Caco-2 (cell line): ENCODE data around the gene ANKRD28. TPM values are rescaled to one million over a fixed set of nuclear protein-coding genes. Genes with fewer than 3 reads are reported as not detected.

Source experiments
- BruUV-seq: library from RNA; stranded (reverse); fragments of 400-500 nt; replicated peaks from 2 replicates; lab custom pipeline; 2021; lab: Mats Ljungman, UMichigan
- CTCF ChIA-PET: fragments of 300-600 bp; sonication (Branson Sonifier 250); formaldehyde crosslinking; loops from one replicate; lab custom pipeline; 2022; ENCODE audit warnings: antibody characterized with exemption; lab: Charles Lee
- POLR2A ChIA-PET: fragments of 300-600 bp; sonication (Branson Sonifier 250); formaldehyde crosslinking; loops from one replicate; lab custom pipeline; 2022; ENCODE audit warnings: antibody characterized with exemption; lab: Charles Lee
- DNase-seq, 2 experiments: peaks; one replicate each; pipeline versions ENCODE4 v3.0.0 to v3.0.0-alpha.2; 2020 to 2022
- H3K27me3 ChIP-seq: replicated peaks from 2 replicates; pipeline ENCODE4 v1.6.0; 2011; ENCODE audit warnings: low read length; ENCODE audit not compliant: control insufficient read depth, insufficient read depth
- H3K36me3 ChIP-seq: 2 replicates; pipeline ENCODE4 v1.5.1; 2011; ENCODE audit warnings: low read length; ENCODE audit not compliant: control insufficient read depth, insufficient read depth
- H3K4me1 ChIP-seq: fragments of 250-450 bp; sonication (Bioruptor Pico); 2 replicates; pipeline ENCODE4 v1.5.1; 2020; ENCODE audit warnings: mild to moderate bottlenecking
- H3K4me3 ChIP-seq: 2 replicates; pipeline ENCODE4 v1.5.1; 2011; ENCODE audit warnings: low read depth, mild to moderate bottlenecking, control low read depth, low read length
- H3K9me3 ChIP-seq: fragments of 250-450 bp; sonication (Bioruptor Pico); 2 replicates; pipeline ENCODE4 v1.5.1; 2020; ENCODE audit warnings: mild to moderate bottlenecking, moderate library complexity
- H3K27ac Mint-ChIP-seq: one replicate; pipeline ENCODE4 v1.8.0; 2022; ENCODE audit warnings: mixed read lengths; ENCODE audit not compliant: unreplicated experiment
- H3K27me3 Mint-ChIP-seq: one replicate; pipeline ENCODE4 v1.8.0; 2022; ENCODE audit warnings: mixed read lengths; ENCODE audit not compliant: insufficient read depth, unreplicated experiment
- H3K36me3 Mint-ChIP-seq: one replicate; pipeline ENCODE4 v1.8.0; 2022; ENCODE audit warnings: mild to moderate bottlenecking, mixed read lengths; ENCODE audit not compliant: insufficient read depth, unreplicated experiment
- H3K4me1 Mint-ChIP-seq: one replicate; pipeline ENCODE4 v1.8.0; 2022; ENCODE audit warnings: low read depth, mixed read lengths; ENCODE audit not compliant: unreplicated experiment
- H3K4me3 Mint-ChIP-seq: one replicate; pipeline ENCODE4 v1.8.0; 2022; ENCODE audit warnings: mild to moderate bottlenecking, moderate library complexity, mixed read lengths; ENCODE audit not compliant: unreplicated experiment
- H3K9me3 Mint-ChIP-seq: one replicate; pipeline ENCODE4 v1.8.0; 2022; ENCODE audit warnings: mixed read lengths; ENCODE audit not compliant: unreplicated experiment
- CTCF ChIP-seq, 2 experiments: fragments of 200-600 bp in 1 of 2; IDR thresholded peaks; 1 replicate in 1 of 2; 2 replicates in 1 of 2; pipeline versions ENCODE4 v1.5.1 to v1.8.0; 2011 to 2022; ENCODE audit warnings: antibody characterized with exemption in 1 of 2, control low read depth in 1 of 2, inconsistent platforms in 1 of 2, low read depth in 1 of 2, low read length in 1 of 2, mild to moderate bottlenecking in 1 of 2, moderate library complexity in 1 of 2; ENCODE audit not compliant: insufficient read depth in 1 of 2, severe bottlenecking in 1 of 2, unreplicated experiment in 1 of 2
- intact Hi-C: fragments of 100-400 bp; cut with micrococcal nuclease; formaldehyde crosslinking; loops from one replicate; pipeline ENCODE4 v1.10.0; 2022; ENCODE audit not compliant: unreplicated experiment
- total RNA-seq: library from RNA; stranded (reverse); gene quantifications from 2 replicates; pipeline ENCODE4 v1.2.3, GENCODE V29; 2022

Gene ANKRD28
- total RNA-seq, 1 experiment from 2014 or later, result 37.2 TPM

GRCh38 chr3:15758295-15758694, 39.5 kb downstream of the ANKRD28 start:
- POLR2A ChIA-PET, result no interaction called here
- peaks cover 4% of the 10 kb centered on the region for H3K4me1 Mint-ChIP-seq

GRCh38 chr3:15757824-15758223, 40.0 kb downstream of the ANKRD28 start:
- H3K36me3 Mint-ChIP-seq, result no peaks in the 10 kb centered on the region
- DNase-seq, result no peak
- no peak overlapping the region for H3K4me3 Mint-ChIP-seq
- no peak overlapping the region for H3K27ac Mint-ChIP-seq
- Histone ChIP-seq H3K4me3 (no peak overlapping the region), H3K36me3 (no peaks in the 10 kb centered on the region), H3K9me3 (no peaks in the 10 kb centered on the region), H3K27me3 (no peaks in the 10 kb centered on the region), H3K4me1 (no peaks in the 10 kb centered on the region)
- TF ChIP-seq CTCF (IDR thresholded peaks at IDR 0.05; ENCODE audit: insufficient read depth in 1 of 2, low read depth in 1 of 2, low read length in 1 of 2, severe bottlenecking in 1 of 2, unreplicated experiment in 1 of 2), result no peak
- H3K4me1 Mint-ChIP-seq, result peaks cover 8% of the 10 kb centered on the region
- no TSS peak for BruUV-seq
- POLR2A ChIA-PET, result no interaction called here
- H3K9me3 Mint-ChIP-seq, result no peaks in the 10 kb centered on the region
- CTCF ChIA-PET, result no interaction called here
- no peaks in the 10 kb centered on the region for H3K27me3 Mint-ChIP-seq
- intact Hi-C loops, result no loop called here

More at GRCh38 chr3:15758295-15758694, 39.5 kb downstream of the ANKRD28 start:
- H3K9me3 Mint-ChIP-seq, result no peaks in the 10 kb centered on the region
- TF ChIP-seq CTCF (IDR thresholded peaks at IDR 0.05; ENCODE audit: insufficient read depth in 1 of 2, low read depth in 1 of 2, low read length in 1 of 2, severe bottlenecking in 1 of 2, unreplicated experiment in 1 of 2), result no peak
- no peak overlapping the region for H3K27ac Mint-ChIP-seq
- Histone ChIP-seq H3K4me1 (no peaks in the 10 kb centered on the region), H3K36me3 (no peaks in the 10 kb centered on the region), H3K4me3 (no peak overlapping the region), H3K9me3 (no peaks in the 10 kb centered on the region), H3K27me3 (no peaks in the 10 kb centered on the region)
- CTCF ChIA-PET, result no interaction called here
- no peak for DNase-seq
- intact Hi-C loops, result no loop called here
- no peak overlapping the region for H3K4me3 Mint-ChIP-seq
- BruUV-seq, result no TSS peak
- no peaks in the 10 kb centered on the region for H3K36me3 Mint-ChIP-seq
- H3K27me3 Mint-ChIP-seq, result no peaks in the 10 kb centered on the region

DNA sequence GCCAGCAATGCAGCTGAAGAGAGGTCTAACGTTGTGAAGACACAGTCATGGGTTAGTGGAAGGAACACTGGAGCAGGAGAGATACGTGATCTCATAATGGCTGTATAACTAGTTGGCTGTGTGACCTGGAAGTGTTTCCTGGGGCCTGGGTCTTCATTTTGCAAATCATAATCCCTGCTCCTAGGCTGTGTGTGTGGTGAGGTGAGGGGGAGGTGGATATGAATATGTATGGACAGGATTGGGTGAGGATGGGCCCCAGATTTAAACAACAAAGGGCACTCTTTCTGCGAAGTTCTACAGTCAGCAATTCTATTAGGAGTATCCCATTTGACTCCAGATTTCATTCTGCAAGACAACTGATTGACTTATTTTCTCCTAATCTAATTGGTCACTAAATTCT, 41.3 kb downstream of the ANKRD28 start:
- H3K4me3 Mint-ChIP-seq, result no peak overlapping the region

More for the DNA sequence above, 41.3 kb downstream of the ANKRD28 start:
- ChIA-PET POLR2A (no interaction called here), CTCF (no interaction called here)
- H3K36me3 ChIP-seq, result no peaks in the 10 kb centered on the region
- TF ChIP-seq CTCF (IDR thresholded peaks at IDR 0.05; ENCODE audit: insufficient read depth in 1 of 2, low read depth in 1 of 2, low read length in 1 of 2, severe bottlenecking in 1 of 2, unreplicated experiment in 1 of 2), result no peak
- H3K27ac Mint-ChIP-seq, result no peak overlapping the region
- H3K27me3 ChIP-seq, result no peaks in the 10 kb centered on the region
- H3K4me1 Mint-ChIP-seq, result peaks cover 11% of the 10 kb centered on the region
- H3K36me3 Mint-ChIP-seq, result no peaks in the 10 kb centered on the region
- no peaks in the 10 kb centered on the region for H3K9me3 Mint-ChIP-seq
- no peak for DNase-seq
- no peaks in the 10 kb centered on the region for H3K9me3 ChIP-seq
- BruUV-seq, result no TSS peak
- intact Hi-C loops, result no loop called here
- no peak overlapping the region for H3K4me3 ChIP-seq
- no peaks in the 10 kb centered on the region for H3K4me1 ChIP-seq
- H3K27me3 Mint-ChIP-seq, result no peaks in the 10 kb centered on the region
